ENCODE data around the gene AIPL1.

The AIPL1 gene

GRCh38 chr17:6448473-6448872 lies 13.6 kb upstream of the AIPL1 start:
- DNase-seq = no peak

- no peak for DNase-seq
Observed at GRCh38 chr17:6446516-6447100, 11.7 kb upstream of the AIPL1 start.

- DNase-seq = no peak
Observed at GRCh38 chr17:6444571-6445335, 9.8 kb upstream of the AIPL1 start.

- peak; percentile 70 to 95 (median 88) for DNase-seq
Observed at GRCh38 chr17:6443692-6444570, 9.0 kb upstream of the AIPL1 start, which contains the start of gene PIMREG. PIMREG (plus strand) TSS chr17:6444455; CDS start chr17:6445111, 656 bp downstream.

- DNase-seq = no peak
Observed at GRCh38 chr17:6442775-6443174, 7.9 kb upstream of the AIPL1 start.

GRCh38 chr17:6439951-6440350 lies 5.0 kb upstream of the AIPL1 start:
- no peak for DNase-seq

GRCh38 chr17:6437956-6438355 lies 3.0 kb upstream of the AIPL1 start:
- no peak for DNase-seq

GRCh38 chr17:6437466-6437865 lies 2.5 kb upstream of the AIPL1 start:
- DNase-seq = no peak

- DNase-seq = peak; percentile 24 to 58 (median 49)
Observed at GRCh38 chr17:6435968-6436367, 1.0 kb upstream of the AIPL1 start.

GRCh38 chr17:6430769-6431168 lies 4.2 kb downstream of the AIPL1 start:
- DNase-seq = no peak

GRCh38 chr17:6429266-6429665 lies 5.7 kb downstream of the AIPL1 start:
- no peak for DNase-seq

GRCh38 chr17:6428207-6428965 lies 6.5 kb downstream of the AIPL1 start:
- DNase-seq = no peak

- DNase-seq = peak in 3 of 5 experiments; percentile 20 to 85 (median 47)
Observed at GRCh38 chr17:6427279-6427781, 7.6 kb downstream of the AIPL1 start.

GRCh38 chr17:6426356-6427101 lies 8.4 kb downstream of the AIPL1 start:
- no peak for DNase-seq

- no peak for DNase-seq
Observed at GRCh38 chr17:6425407-6425806, 9.5 kb downstream of the AIPL1 start.

- no peak for DNase-seq
Observed at GRCh38 chr17:6423931-6424330, 11.0 kb downstream of the AIPL1 start.

- no peak for DNase-seq
Observed at GRCh38 chr17:6422654-6423241, 12.2 kb downstream of the AIPL1 start.

- DNase-seq = peak; percentile 28 to 64 (median 54)
Observed at GRCh38 chr17:6421700-6422604, 13.0 kb downstream of the AIPL1 start.

- DNase-seq = peak in 1 of 5 experiments; percentile 19
Observed at GRCh38 chr17:6420173-6420641, 14.7 kb downstream of the AIPL1 start.

- DNase-seq = no peak
Observed at GRCh38 chr17:6415616-6416015, 19.3 kb downstream of the AIPL1 start.

Measured in T-helper 2 cell (primary cell).